GM19025 (cell line): Measurements from ENCODE around the gene VSIG10L.

Experiments used
- ATAC-seq: cut with Tn5 transposase; IDR thresholded peaks from one replicate; pipeline ENCODE4 v1.9.1; 2021; ENCODE audit warnings: mild to moderate bottlenecking, low read depth, moderate library complexity; ENCODE audit not compliant: unreplicated experiment

Gene VSIG10L

DNA sequence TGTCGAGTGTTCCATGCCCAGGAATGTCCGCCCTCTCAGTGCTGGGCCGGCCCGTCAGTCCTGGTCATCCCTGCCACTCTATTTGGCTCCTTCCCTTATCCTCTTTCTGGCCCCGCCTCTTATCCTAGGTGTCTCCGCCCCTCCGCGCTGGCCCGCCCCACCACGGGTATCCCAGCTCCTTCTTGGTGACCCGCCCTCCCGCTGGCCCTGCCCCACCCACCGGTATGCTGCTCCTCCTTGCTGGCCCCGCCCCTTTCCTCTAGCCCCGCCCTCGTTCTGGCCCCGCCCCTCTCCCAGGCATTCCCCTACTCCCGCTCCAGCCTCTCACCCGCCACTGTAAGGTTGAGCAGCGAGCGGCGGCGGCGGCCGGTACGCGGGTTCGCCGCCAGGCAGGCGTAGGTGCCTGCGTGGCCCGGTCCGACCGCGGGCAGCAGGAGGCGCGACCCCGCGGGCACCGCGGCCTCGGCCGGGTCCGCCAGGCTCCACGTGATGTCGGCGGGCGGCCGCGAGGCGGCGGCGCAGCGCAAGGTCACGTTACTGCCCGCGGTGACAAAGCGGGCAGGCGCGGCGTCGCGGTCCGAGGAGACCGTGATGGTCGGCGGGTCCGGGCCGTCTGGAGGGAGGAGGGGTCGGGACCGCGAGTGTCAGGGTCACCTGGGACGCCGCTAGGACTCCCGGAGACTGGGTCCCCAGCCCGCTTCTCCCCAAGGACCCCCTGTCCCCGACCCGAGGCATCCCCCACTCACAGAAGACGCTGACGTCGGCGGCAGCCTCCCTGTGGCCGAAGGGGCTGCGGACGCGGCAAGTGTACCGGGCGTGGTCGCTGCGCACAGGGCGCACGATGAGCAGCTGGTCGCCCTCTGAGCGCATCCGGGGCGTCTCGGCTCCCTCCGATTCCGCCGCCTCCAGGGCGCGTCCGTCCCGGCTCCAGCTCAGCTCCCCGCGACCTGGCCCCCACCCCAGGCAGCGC lies 2.0 kb downstream of the VSIG10L start:
- ATAC-seq: peak; percentile 45

DNA sequence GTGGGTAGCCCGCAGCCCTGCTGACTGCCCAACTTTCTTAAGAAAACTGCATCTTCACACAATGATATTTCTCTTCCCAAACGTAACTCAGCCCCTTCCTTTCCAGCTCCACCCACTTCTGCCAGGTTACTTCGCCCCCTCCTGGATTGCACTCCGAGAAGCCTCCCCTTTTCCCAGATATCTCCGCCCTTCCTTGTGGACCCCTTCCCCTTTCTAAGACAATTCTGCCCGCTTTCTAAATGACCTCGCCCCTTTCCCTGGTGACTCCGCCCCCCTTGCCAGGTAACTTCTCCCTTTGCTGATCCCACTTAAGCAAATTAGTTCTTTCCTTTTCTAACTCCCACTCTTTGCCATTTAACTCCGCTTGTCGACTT lies 2.6 kb downstream of the VSIG10L start:
- ATAC-seq: no peak

DNA sequence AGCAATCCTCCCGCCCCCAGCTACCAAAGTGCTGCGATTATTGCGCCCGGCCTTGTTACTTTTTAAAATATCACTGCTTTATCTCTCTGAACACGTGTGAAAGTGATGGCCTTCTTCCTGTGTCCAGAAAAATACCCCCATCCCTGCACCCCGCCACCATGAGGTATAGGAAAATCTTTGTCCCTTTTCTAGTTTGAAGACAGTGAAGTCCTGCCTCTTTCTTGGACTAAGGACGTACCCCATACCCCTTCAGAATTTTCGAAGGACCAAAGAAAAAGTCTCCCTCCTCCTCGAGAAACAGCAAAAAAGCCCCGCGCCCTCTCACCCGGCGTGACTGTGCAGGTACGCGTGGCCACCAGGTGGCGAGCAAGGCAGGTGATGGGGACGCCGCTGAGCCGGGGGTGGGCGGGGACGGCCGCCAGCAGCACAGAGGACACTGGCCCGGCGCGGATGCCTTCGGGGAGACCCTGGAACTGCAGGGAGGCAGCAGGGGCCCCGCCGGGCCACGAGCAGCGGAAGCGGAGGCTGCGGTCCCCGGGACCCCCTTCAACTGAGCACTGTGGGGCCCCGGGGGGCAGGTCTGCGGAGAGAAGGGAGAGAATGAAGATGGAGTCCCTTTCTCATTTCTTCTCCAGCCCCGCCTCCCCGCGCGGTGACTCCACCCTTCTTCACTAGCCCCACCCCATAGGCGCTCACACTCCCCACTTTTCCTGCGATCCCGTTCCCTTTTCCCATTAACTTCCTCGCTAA lies 3.2 kb downstream of the VSIG10L start:
- ATAC-seq: peak; percentile 56

DNA sequence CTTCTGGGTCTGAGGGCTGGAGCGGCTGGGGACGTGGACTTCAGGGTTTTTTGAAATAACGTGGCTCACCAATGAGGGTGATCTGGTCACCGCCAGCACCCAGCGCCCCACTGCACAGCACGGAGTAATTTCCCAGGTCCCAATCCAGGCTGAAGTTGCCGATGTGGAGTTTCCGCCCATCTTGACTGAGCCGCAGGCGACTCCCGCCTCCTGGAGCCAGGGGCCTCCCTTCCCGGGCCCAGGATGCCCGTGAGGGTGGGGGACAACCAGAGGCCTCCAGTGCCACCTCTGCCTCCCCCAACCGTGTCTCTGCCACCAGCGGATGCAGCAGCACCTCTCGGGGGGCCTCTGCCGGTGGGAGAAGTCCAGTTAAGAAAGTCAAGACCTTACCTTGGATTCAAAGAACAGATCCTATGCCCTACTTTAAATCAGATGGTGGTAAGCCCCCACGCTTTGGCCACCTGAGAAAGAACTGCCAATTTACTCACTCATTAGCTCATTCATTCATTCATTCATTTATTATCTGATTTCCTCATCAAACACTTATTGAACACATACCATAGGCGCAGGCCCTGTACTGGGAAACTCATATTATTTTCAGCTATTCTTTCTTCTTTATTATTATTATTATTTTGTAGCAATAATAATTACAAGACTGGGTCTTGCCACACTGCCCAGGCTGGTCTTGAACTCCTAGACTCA lies 3.9 kb downstream of the VSIG10L start:
- no peak for ATAC-seq

DNA sequence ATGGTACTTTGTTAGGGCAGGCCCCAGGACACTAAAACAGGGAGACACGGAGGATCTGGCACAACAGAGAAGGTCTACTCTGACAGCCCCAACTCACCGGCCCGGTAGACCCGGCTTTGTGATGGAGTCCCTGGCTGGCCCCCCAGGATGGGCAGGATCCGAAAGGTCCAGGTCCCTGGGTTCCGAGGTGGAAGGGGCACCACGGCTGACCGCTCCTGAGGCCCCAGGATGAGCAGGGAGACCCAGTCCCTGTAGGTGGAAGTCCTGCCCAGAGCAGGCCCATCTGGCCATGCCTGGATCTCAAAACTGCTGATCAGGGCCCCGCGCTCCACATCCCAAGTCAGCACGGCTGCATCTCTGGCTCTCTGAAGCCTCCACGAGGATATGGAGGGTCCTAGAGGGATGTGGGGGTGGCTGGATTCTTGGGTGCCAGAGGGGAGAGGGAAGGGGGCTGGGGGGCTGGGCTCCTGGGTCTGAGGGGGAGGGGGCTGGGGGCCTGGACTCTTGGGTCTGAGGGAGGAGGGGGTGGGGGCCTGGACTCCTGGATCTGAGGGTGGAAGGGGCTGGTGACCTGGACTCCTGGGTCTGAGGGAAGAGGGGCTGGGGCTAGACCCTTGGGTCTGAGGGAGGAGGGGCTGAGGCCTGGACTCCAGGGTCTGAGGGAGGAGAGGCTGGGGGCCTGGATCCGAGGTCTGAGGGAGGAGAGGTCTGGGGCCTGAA lies 4.6 kb downstream of the VSIG10L start:
- no peak for ATAC-seq

DNA sequence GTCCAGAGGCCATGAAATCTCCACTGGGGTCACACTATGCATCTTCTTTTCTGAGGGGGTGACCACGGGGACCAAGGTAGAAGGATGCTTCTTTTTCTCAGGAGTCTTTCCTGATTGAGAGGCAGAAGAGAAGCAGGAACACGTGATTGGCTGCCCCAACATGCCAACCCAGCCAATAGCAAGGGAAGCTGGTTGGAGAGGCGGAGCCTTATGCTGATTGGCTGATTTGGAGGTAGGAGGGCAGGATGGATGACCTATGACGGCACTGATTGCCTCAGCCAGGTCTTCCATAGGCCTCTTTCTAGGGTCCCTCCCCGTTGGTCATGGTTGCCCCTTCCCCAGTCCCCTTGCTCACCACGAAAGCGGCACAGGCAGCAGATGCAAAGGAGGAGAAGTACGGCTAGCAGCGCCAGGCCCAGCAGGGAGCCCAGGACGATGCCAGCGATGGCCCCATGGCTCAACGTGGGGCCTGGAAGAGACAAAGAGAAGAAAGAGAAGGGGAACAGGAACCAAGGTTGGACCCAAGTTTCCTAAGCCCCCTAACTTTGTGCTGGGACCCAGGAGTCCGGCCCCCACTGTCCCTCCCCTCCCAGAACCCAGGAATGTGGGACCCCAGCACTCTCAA lies 8.0 kb downstream of the VSIG10L start:
- no peak for ATAC-seq

DNA sequence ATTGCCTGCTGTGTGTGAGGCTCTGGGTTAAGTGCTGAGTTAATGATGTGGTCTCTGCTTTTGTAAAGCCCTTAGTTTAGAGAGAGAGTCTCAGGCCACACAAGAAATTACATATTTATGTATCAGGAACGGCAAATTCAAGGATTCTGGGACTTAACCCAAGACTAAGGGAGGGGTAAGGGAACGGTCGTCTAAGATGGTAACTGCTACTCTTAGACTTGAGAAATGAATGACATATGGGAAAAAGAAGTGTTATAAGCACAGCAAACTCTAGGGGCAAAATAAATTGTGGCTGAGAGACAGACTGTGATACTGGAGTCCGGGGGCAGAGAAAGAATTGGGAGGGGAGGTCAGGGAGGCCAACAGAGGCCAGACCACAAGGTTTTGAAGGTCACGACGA lies 10.2 kb downstream of the VSIG10L start:
- ATAC-seq: no peak

DNA sequence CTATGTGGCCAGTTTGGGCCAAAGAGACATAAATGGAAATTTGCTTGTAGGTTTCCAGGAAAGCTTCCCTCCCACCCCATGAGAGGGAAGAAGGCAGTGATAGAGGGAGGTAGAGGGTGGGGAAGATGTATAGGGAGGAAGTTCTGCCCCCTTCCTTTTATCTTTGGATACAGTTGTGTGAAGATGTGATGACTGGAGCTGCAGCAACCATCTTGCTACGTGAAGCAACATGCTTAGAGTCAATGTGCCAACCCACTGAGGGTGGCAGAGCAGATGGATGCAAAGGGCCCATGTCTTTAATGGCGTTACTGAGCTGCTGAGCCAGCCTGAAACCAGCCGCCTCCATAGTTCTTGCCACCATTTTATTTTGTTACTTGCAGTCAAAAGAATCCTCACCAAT lies 10.7 kb downstream of the VSIG10L start:
- no peak for ATAC-seq

DNA sequence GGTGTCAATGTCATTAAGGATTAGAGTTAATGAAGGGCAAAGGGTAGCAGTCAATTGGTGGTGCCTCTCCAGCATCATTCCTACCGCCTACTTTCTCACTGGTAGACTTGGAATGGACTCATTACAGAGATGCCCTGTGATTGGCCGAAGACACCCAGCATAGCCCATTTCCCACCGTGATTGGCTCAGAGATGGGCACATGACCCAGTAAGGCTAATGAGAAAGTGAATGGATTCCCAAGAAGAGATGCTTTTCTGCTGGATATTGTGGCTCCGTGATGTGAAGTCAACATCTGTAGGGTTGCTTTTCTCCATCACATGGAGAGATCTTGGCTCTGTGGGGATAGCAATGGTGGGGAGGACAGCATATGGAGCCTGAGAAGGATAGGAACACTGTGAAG lies 11.6 kb downstream of the VSIG10L start:
- ATAC-seq: no peak

DNA sequence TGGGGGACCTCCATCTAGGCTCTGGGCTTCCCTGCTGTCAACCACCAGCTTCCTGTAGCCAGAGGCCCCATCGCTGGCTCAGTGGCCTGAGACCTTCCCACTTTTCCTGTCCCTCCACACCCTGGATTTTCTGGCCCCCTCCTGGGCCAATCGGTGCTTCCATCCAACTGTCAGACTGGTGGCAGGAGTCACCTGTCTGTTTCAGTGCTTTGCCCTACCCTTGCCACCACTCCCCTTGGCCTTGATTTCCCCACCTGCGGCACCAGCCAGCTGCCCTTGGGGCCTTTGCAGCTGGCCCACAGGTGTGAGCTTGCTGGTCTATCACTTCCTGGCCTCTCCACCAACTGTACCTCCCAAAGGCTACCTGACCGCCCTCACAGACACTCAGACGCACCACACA lies 12.5 kb downstream of the VSIG10L start:
- no peak for ATAC-seq

DNA sequence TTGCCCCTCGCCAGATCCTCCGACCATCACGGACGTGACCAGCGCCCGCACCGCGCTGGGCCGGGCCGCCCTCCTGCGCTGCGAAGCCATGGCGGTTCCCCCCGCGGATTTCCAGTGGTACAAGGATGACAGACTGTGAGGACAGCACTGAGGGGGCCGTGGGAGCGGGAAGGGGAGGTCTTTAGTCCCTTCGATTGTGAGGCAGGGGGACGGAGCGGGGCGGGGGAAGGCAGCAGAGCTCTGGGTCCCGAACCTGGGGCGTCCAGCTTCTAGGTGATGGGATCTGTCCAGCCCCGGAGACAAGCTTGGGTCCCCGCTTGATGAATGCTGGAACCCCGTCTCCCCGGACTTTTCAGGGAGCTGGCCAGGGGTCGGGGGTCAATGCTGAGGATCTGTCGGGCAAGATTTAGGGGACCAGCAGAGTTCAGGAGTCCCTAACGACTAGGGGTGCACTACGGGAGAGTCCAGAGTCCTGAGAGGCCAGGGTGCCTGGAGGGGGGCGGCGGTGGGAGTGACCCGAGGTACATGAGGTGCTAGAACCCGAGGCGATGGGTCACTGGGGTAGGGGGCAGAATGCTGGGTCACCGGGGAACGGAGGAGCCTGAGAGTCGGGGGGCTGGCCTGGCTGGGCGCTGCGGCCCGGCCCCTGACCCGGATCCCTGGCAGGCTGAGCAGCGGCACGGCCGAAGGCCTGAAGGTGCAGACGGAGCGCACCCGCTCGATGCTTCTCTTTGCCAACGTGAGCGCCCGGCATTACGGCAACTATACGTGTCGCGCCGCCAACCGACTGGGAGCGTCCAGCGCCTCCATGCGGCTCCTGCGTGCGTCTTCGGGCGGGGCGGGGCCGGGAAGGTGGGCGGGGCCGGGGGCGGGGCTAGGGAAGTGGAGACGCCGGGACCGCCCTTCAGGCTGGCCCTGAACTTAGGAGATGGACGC lies 14.6 kb downstream of the VSIG10L start:
- ATAC-seq: no peak

DNA sequence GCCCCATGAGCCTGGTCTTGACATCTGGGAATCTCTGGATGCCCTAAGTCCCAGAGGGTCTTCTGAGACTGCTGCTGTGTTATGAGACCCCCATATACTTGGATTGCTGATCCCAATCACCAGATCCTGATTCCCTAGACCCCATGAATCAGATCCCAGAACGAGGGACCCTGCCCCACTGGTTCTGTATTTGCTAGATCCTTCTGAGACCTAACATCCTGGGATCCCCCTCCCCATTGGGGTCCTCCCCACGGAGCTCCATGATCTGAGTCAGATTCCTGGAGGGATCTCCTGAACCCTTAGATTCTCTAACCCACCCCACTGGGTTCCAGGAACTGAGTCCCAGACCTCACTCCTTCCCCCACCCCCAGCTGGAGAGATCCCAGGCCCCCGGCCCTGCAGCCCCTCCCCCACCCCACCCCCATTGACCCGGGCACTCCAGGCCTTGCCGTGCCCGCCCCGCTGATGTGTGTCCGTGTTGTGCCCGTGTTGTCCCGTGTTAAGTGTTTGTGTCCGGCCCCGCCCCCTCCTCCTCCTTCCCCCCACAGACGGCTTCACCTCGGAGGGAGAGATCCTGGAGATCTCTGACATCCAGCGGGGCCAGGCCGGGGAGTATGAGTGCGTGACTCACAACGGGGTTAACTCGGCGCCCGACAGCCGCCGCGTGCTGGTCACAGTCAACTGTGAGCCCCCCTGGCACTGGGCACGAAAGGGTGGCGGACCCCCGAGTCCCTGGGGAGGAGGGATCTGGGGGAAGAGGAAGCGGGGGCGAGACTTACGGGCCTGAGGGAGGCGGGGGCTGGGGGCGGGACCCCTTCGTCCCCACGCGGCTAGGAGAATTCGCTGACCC lies 15.5 kb downstream of the VSIG10L start:
- no peak for ATAC-seq

DNA sequence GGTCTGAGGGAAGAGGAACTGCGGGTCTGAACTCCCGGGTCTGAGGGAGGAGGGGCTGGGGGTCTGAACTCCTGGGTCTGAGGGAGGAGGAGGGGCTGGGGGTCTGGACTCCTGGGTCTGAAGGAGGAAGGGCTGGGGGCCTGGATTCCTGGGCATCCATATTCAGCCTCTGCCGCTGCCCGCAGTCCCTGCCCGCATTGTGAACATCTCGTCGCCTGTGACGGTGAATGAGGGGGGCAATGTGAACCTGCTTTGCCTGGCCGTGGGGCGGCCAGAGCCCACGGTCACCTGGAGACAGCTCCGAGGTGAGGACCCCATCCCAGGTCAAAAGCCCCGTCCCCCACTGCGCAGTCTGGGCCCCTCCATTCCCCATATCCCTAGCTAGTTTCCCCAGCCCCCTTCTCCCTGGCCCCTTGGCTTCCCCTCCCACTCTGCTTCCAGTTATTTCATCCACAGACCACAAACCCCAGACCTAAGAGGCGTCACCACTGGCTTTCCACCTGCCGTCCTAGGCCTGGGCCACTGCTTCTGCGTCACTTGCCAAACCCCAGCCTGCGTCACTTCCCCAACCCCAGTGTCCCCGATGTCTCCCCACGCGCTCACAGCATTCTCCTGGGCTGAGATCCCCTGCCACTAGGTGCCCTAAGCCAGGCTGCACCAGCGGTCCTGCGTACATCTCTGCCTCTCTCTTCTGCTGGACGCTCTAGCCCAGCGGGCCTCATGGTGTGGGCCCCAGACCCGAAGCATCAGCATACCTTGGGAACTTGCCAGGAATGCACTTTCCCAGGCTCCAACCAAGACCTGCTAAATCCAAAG lies 16.6 kb downstream of the VSIG10L start:
- no peak for ATAC-seq

DNA sequence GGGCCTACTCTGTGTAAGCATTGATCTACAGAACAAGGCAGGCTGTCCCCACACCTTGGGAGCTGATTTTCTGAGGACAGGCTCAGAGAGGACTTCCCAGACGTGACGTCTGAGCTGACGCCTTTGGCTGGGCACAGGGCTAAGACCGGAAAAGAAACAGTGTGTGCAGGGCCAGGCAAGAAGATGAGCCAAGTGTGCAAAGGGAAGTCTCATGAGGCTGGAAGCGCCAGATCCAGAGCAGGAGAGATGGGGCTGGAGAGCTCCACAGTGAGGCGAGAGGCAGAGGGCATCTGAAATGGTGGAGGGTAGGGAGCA lies 17.8 kb downstream of the VSIG10L start:
- no peak for ATAC-seq

DNA sequence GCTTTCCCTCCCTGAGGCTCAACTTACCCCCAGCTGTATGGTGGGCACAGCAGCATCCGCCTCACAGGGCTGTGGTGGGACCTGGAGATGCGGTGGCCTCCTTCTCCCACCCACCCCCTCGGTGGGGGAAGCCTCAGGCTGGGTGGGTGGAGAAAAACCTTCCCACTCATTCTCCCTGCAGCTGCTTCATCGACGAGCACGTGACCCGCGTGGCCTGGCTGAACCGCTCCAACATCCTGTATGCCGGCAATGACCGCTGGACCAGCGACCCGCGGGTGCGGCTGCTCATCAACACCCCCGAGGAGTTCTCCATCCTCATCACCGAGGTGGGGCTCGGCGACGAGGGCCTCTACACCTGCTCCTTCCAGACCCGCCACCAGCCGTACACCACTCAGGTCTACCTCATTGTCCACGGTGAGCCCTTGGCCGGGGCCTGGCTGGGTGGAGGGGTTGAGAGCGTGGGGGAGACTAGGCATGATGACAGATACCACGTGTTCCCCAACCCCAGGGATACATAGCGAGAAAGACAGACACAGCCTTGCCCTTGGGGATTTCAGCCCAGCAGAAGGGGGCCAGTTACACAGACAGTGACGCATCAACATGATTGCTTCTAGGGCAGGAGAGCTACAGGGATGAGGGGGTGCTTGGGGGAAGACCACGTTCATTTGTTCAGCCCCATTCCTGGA lies 18.3 kb downstream of the VSIG10L start:
- no peak for ATAC-seq

DNA sequence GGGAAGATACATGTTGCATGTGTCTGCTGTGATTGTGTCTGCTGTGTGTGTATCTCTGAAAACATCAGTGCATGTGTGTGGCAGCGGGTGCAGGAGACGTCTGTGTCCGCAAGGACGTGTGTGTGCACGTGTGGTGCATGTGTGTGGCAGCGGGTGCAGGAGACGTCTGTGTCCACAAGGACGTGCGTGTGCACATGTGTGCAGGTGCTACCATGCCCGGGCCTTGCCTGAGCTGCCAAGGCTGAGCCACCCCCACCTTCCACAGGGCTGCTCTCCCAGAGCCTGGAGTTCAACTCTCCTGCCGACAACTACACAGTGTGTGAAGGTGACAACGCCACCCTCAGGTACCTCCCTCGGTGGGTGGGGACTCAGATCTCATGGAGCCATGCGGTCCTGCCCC lies 20.1 kb downstream of the VSIG10L start:
- ATAC-seq: no peak

DNA sequence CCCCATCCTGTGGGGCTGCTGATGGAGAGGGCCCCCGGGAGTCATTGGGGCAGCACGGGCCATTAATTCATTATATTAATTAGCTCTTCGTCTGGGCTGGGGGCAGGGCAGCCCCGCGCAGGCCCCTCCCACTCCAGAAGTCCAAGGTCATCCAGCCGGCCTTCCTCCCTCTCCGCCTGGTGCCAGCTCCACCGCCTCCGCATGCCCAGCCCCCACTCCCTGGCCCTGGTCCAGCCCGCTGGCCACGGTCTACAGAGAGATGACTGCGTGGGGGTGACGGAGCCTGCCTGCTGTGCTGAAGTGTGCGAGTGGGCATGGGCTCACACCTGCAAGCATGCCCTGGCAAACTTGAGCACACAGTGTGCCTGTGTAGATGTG lies 21.7 kb downstream of the VSIG10L start:
- no peak for ATAC-seq
